ENCODE data around the gene SEMG2. TPM values are rescaled to one million over a fixed set of nuclear protein-coding genes. Genes with fewer than 3 reads are reported as not detected.

The SEMG2 gene
- total and polyA plus RNA-seq, 2 experiments from 2014 or later = not detected

DNA sequence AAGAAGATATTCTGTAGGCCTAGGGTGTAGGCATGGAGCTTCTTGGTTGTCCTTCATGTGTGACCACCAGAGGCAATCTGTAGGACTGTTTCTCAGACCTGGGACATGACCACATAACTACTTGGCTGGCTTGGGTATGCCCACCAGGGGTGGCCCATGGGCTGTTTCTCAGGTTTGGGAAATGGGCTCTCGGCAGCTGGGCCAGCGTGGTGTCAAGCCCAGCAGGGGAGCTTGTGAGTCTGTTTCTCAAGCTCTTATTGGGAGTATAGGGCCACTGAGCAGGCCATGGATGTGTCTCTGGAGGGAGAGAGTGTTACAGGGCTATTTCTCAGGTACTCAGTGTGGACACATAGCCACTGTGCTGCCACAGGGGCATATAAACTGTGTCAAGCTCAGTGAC is 2.5 kb upstream of the SEMG2 start:
- no peak overlapping the region for H3K9ac ChIP-seq
- H3F3A ChIP-seq (ENCODE audit: insufficient read depth) = no peaks in the 10 kb centered on the region
- no peaks in the 10 kb centered on the region for H3K36me3 ChIP-seq (ENCODE audit: low read depth)
- 24 to 36% methylated on average over 2 of the region's 2 CpGs for WGBS, 2 experiments (ENCODE audit: low coverage in 1 of 2, low lambda C conversion rate in 2 of 2, missing lambda C conversion rate in 2 of 2)
- H3K27me3 ChIP-seq (replicated peaks; ENCODE audit: insufficient read depth) = peaks cover 15% of the 10 kb centered on the region; the same call in 1 of the 2 replicates
- H4K20me1 ChIP-seq (ENCODE audit: insufficient read depth) = no peaks in the 10 kb centered on the region
- in situ Hi-C loops (cut with MboI) = no loop called here
- H2AFZ ChIP-seq = no peak overlapping the region
- H3K4me1 ChIP-seq (ENCODE audit: insufficient read depth) = no peaks in the 10 kb centered on the region
- no peaks in the 10 kb centered on the region for H3K9me2 ChIP-seq (ENCODE audit: insufficient read depth)
- DNase-seq = no peak
- TF ChIP-seq EZH2phosphoT487 (IDR thresholded peaks at IDR 0.05; ENCODE audit: insufficient read depth, low read depth) (no peak), EZH2 (IDR thresholded peaks at IDR 0.05; ENCODE audit: insufficient read depth, poor library complexity, severe bottlenecking) (no peak)
- H3K79me2 ChIP-seq (ENCODE audit: insufficient read depth) = no peaks in the 10 kb centered on the region
- H3K27ac ChIP-seq = no peak overlapping the region
- no peak overlapping the region for H3K4me2 ChIP-seq (ENCODE audit: unreplicated experiment)
- no peaks in the 10 kb centered on the region for H3K9me3 ChIP-seq (ENCODE audit: low read depth)
- H3K4me3 ChIP-seq = no peak overlapping the region

GRCh38 chr20:45223136-45223535 is 2.0 kb downstream of the SEMG2 start:
- Histone ChIP-seq H3K4me1 (ENCODE audit: insufficient read depth) (no peaks in the 10 kb centered on the region), H3K9me2 (ENCODE audit: insufficient read depth) (no peaks in the 10 kb centered on the region), H3K9ac (no peak overlapping the region), H3K36me3 (ENCODE audit: low read depth) (no peaks in the 10 kb centered on the region), H3K27ac (no peak overlapping the region), H3K4me2 (ENCODE audit: unreplicated experiment) (no peak overlapping the region), H3K9me3 (ENCODE audit: low read depth) (no peaks in the 10 kb centered on the region), H3K79me2 (ENCODE audit: insufficient read depth) (no peaks in the 10 kb centered on the region), H4K20me1 (ENCODE audit: insufficient read depth) (no peaks in the 10 kb centered on the region), H3K27me3 (replicated peaks; ENCODE audit: insufficient read depth) (peaks cover 13% of the 10 kb centered on the region; the same call in 1 of the 2 replicates), H3F3A (ENCODE audit: insufficient read depth) (no peaks in the 10 kb centered on the region), H2AFZ (no peak overlapping the region), H3K4me3 (no peak overlapping the region)
- in situ Hi-C loops (cut with MboI) = no loop called here
- DNase-seq = no peak
- TF ChIP-seq EZH2 (IDR thresholded peaks at IDR 0.05; ENCODE audit: insufficient read depth, poor library complexity, severe bottlenecking) = no peak
- TF ChIP-seq EZH2phosphoT487 (IDR thresholded peaks at IDR 0.05; ENCODE audit: insufficient read depth, low read depth) = no peak

DNA sequence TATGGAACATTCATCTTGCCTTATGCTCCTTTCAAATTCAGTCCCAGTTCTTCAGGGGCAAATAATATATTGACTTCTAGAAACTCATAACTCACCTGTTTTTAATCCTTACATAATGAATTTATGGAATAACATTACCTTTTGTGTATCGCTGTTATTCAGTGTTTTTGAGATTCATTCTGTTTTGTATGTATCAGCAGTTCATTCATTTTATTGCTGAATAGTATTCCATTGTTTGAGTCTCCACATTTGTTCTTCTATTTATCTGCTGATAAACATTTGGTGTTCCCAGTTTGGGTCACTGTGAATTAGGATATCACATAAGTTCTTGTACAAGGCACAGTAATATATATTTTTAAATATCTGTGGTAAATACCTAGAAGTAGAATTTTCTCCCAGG is 5.1 kb downstream of the SEMG2 start:
- Histone ChIP-seq H3K9ac (no peak overlapping the region), H4K20me1 (ENCODE audit: insufficient read depth) (no peaks in the 10 kb centered on the region), H3K4me2 (ENCODE audit: unreplicated experiment) (no peak overlapping the region), H2AFZ (no peak overlapping the region), H3K4me1 (ENCODE audit: insufficient read depth) (no peaks in the 10 kb centered on the region), H3K9me2 (ENCODE audit: insufficient read depth) (no peaks in the 10 kb centered on the region), H3K79me2 (ENCODE audit: insufficient read depth) (no peaks in the 10 kb centered on the region), H3K9me3 (ENCODE audit: low read depth) (no peaks in the 10 kb centered on the region), H3K27me3 (replicated peaks; ENCODE audit: insufficient read depth) (peaks cover 4% of the 10 kb centered on the region; the same call in 1 of the 2 replicates), H3F3A (ENCODE audit: insufficient read depth) (no peaks in the 10 kb centered on the region), H3K4me3 (no peak overlapping the region), H3K27ac (no peak overlapping the region), H3K36me3 (ENCODE audit: low read depth) (no peaks in the 10 kb centered on the region)
- in situ Hi-C loops (cut with MboI) = no loop called here
- TF ChIP-seq EZH2phosphoT487 (IDR thresholded peaks at IDR 0.05; ENCODE audit: insufficient read depth, low read depth) (no peak), EZH2 (IDR thresholded peaks at IDR 0.05; ENCODE audit: insufficient read depth, poor library complexity, severe bottlenecking) (no peak)
- DNase-seq = no peak
- 74 to 87% methylated on average over 1 of the region's 1 CpG for WGBS, 2 experiments (ENCODE audit: low coverage in 1 of 2, low lambda C conversion rate in 2 of 2, missing lambda C conversion rate in 2 of 2)

DNA sequence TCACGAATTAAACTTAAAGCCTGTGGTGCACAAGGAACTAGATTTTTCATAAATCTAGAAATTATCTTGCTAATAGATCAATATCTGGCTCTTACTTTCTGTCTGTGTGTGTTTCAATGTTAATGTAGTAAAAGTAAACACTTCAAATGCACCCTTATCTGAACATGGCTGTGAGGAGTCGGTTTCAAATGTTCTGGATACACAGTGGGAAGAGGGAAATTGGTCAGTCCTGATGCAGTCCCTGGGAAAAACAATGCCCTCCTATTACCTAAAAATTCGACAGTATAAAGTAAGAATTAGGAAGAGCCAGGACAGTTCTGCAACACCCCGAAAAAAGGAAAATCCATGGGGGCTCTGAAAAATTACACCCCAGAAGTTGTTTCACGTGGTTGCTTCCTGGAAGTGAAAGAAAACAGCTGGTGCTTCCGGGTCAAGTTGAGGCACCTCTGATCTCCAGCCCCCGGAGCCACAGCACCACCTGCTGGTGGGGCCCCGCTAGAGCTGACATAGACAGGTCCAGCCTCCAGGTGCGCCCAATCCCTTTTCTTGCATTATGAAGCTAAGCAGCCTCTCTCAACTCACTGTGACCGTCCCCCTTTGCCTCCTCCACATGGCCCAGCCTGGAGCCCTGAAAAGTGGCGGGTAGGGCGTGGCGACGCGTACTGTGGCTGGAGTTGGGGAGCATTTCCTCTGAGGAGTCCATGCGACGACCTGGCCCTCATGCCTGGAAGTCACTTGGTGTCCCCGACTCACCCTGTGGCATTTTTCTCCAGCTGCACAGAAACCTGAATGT is 8.3 kb downstream of the SEMG2 start:
- no peak overlapping the region for H3K9ac ChIP-seq
- DNase-seq = peak; percentile 23
- H4K20me1 ChIP-seq (ENCODE audit: insufficient read depth) = no peaks in the 10 kb centered on the region
- no peaks in the 10 kb centered on the region for H3K4me1 ChIP-seq (ENCODE audit: insufficient read depth)
- peaks cover 6% of the 10 kb centered on the region; the same call in 1 of the 2 replicates for H3K27me3 ChIP-seq (replicated peaks; ENCODE audit: insufficient read depth)
- no peak overlapping the region for H3K4me2 ChIP-seq (ENCODE audit: unreplicated experiment)
- in situ Hi-C loops (cut with MboI) = no loop called here
- no peaks in the 10 kb centered on the region for H3K36me3 ChIP-seq (ENCODE audit: low read depth)
- WGBS, 2 experiments (ENCODE audit: low coverage in 1 of 2, low lambda C conversion rate in 2 of 2, missing lambda C conversion rate in 2 of 2) = 41 to 46% methylated on average over 18 of the region's 18 CpGs
- no peaks in the 10 kb centered on the region for H3K9me3 ChIP-seq (ENCODE audit: low read depth)
- no peaks in the 10 kb centered on the region for H3F3A ChIP-seq (ENCODE audit: insufficient read depth)
- no peak overlapping the region for H3K27ac ChIP-seq
- H2AFZ ChIP-seq = peak overlapping the region; percentile 35; the same call in 1 of the 2 replicates
- H3K79me2 ChIP-seq (ENCODE audit: insufficient read depth) = no peaks in the 10 kb centered on the region
- no peak for TF ChIP-seq EZH2phosphoT487 (IDR thresholded peaks at IDR 0.05; ENCODE audit: insufficient read depth, low read depth)
- TF ChIP-seq EZH2 (IDR thresholded peaks at IDR 0.05; ENCODE audit: insufficient read depth, poor library complexity, severe bottlenecking) = no peak
- no peaks in the 10 kb centered on the region for H3K9me2 ChIP-seq (ENCODE audit: insufficient read depth)
- H3K4me3 ChIP-seq = no peak overlapping the region
